NCI-H2081 treated with DMSO at 0.1 percent for 48 hours (cell line): ENCODE measurements around the gene SLC34A3.
"Not testable (repeated sequence)": the region's sequence is repeated elsewhere in the genome, so short reads cannot be mapped to it uniquely, and the experiment has no call there.

Experiments used
- DNase-seq: peaks from one replicate; lab custom pipeline; 2025; lab: John Stamatoyannopoulos, UW

SLC34A3 gene

GRCh38 chr9:137228968-137229896, 1.5 kb upstream of the SLC34A3 start:
- no peak for DNase-seq

- no peak for DNase-seq
Observed at GRCh38 chr9:137229903-137230704, 597 bp upstream of the SLC34A3 start.

GRCh38 chr9:137231372-137232039, 805 bp downstream of the SLC34A3 start:
- no peak for DNase-seq

- no peak for DNase-seq
Observed at GRCh38 chr9:137232101-137232500, 1.4 kb downstream of the SLC34A3 start.

- no peak for DNase-seq
Observed at GRCh38 chr9:137232510-137232909, 1.8 kb downstream of the SLC34A3 start.

GRCh38 chr9:137233143-137233980, 2.7 kb downstream of the SLC34A3 start:
- no peak for DNase-seq

GRCh38 chr9:137234055-137234697, 3.5 kb downstream of the SLC34A3 start:
- DNase-seq = no peak

GRCh38 chr9:137234758-137235423, 4.2 kb downstream of the SLC34A3 start:
- DNase-seq = no peak

GRCh38 chr9:137235424-137236237, 4.9 kb downstream of the SLC34A3 start:
- DNase-seq = no peak

GRCh38 chr9:137236238-137236935, 5.7 kb downstream of the SLC34A3 start:
- peak; percentile 34 for DNase-seq

- no peak for DNase-seq
Observed at GRCh38 chr9:137236936-137237421, 6.3 kb downstream of the SLC34A3 start.

- peak; percentile 20 for DNase-seq
Observed at GRCh38 chr9:137237759-137238726, 7.3 kb downstream of the SLC34A3 start.

GRCh38 chr9:137239541-137240200, 9.0 kb downstream of the SLC34A3 start:
- DNase-seq = not testable (repeated sequence)

GRCh38 chr9:137240318-137240840, 9.7 kb downstream of the SLC34A3 start:
- peak; percentile 21 for DNase-seq

GRCh38 chr9:137240841-137241489, 10.3 kb downstream of the SLC34A3 start, which contains the start of gene TUBB4B:
Gene TUBB4B, plus strand, starts transcription at chr9:137241287. Its CDS starts 74 bp downstream, at chr9:137241361.
- peak; percentile 99 for DNase-seq
